ENCODE measurements around the gene LRP5.

The LRP5 gene

GRCh38 chr11:68338051-68338780 lies 25.8 kb downstream of the LRP5 start:
- Mint-ChIP-seq H3K9me3 (peaks cover 6% of the 10 kb centered on the region), H3K27ac (peak overlapping the region; percentile 89), H3K4me3 (no peak overlapping the region), H3K36me3 (ENCODE audit: low read depth) (peaks cover 19% of the 10 kb centered on the region), H3K4me1 (peaks cover 66% of the 10 kb centered on the region), H3K27me3 (ENCODE audit: low read depth, poor library complexity) (peaks cover 3% of the 10 kb centered on the region)
- no peak for DNase-seq
- no peak for TF ChIP-seq CTCF (IDR thresholded peaks at IDR 0.05)

- H3K4me1 Mint-ChIP-seq = peaks cover 66% of the 10 kb centered on the region
- peaks cover 17% of the 10 kb centered on the region for H3K36me3 Mint-ChIP-seq (ENCODE audit: low read depth)
- H3K4me3 Mint-ChIP-seq = no peak overlapping the region
- no peak overlapping the region for H3K27ac Mint-ChIP-seq
- H3K9me3 Mint-ChIP-seq = peaks cover 4% of the 10 kb centered on the region
- no peak for DNase-seq
- TF ChIP-seq CTCF (IDR thresholded peaks at IDR 0.05) = no peak
- peaks cover 3% of the 10 kb centered on the region for H3K27me3 Mint-ChIP-seq (ENCODE audit: low read depth, poor library complexity)
Measured at GRCh38 chr11:68340003-68340767, 27.8 kb downstream of the LRP5 start.

GRCh38 chr11:68340784-68341556 lies 28.6 kb downstream of the LRP5 start:
- Mint-ChIP-seq H3K4me1 (peaks cover 63% of the 10 kb centered on the region), H3K27ac (peak overlapping the region; percentile 58)

GRCh38 chr11:68341557-68342458 lies 29.4 kb downstream of the LRP5 start:
- Mint-ChIP-seq H3K36me3 (ENCODE audit: low read depth) (peaks cover 33% of the 10 kb centered on the region), H3K4me3 (peak overlapping the region; percentile 29), H3K27me3 (ENCODE audit: low read depth, poor library complexity) (peaks cover 7% of the 10 kb centered on the region), H3K9me3 (peaks cover 17% of the 10 kb centered on the region), H3K4me1 (peaks cover 68% of the 10 kb centered on the region), H3K27ac (peak overlapping the region; percentile 58)
- no peak for TF ChIP-seq CTCF (IDR thresholded peaks at IDR 0.05)
- no peak for DNase-seq

More at GRCh38 chr11:68340784-68341556, 28.6 kb downstream of the LRP5 start:
- H3K9me3 Mint-ChIP-seq = peaks cover 10% of the 10 kb centered on the region
- TF ChIP-seq CTCF (IDR thresholded peaks at IDR 0.05) = no peak
- H3K27me3 Mint-ChIP-seq (ENCODE audit: low read depth, poor library complexity) = peaks cover 3% of the 10 kb centered on the region
- peak; percentile 35 for DNase-seq
- peaks cover 25% of the 10 kb centered on the region for H3K36me3 Mint-ChIP-seq (ENCODE audit: low read depth)
- H3K4me3 Mint-ChIP-seq = peak overlapping the region; percentile 4

- no peak overlapping the region for H3K4me3 Mint-ChIP-seq
- H3K9me3 Mint-ChIP-seq = peaks cover 17% of the 10 kb centered on the region
- H3K36me3 Mint-ChIP-seq (ENCODE audit: low read depth) = peaks cover 38% of the 10 kb centered on the region
- H3K27ac Mint-ChIP-seq = peak overlapping the region; percentile 58
- DNase-seq = no peak
- peaks cover 67% of the 10 kb centered on the region for H3K4me1 Mint-ChIP-seq
- peaks cover 7% of the 10 kb centered on the region for H3K27me3 Mint-ChIP-seq (ENCODE audit: low read depth, poor library complexity)
- TF ChIP-seq CTCF (IDR thresholded peaks at IDR 0.05) = no peak
Measured at GRCh38 chr11:68342459-68343158, 30.2 kb downstream of the LRP5 start.

Data from nephron progenitor cell (in vitro differentiated cells).